Hepatocyte (in vitro differentiated cells): ENCODE results near the gene PMP22.
"Not testable (repeated sequence)": the region's sequence is repeated elsewhere in the genome, so short reads cannot be mapped to it uniquely, and the experiment has no call there.

Source experiments
- EZH2phosphoT487 ChIP-seq: fragments of 200-600 bp; sonication (generic); IDR thresholded peaks from one replicate; pipeline ENCODE4 v1.6.1; 2018; ENCODE audit warnings: antibody characterized with exemption, mild to moderate bottlenecking, low read depth, moderate library complexity; ENCODE audit not compliant: unreplicated experiment, severe bottlenecking
- TF ChIP-seq, protein P1 (sequence below): fragments of 200-600 bp; sonication (generic); IDR thresholded peaks from 2 replicates; pipeline ENCODE4 v1.5.1; 2016; ENCODE audit warnings: antibody characterized with exemption, mild to moderate bottlenecking; ENCODE audit not compliant: poor library complexity

DNA sequence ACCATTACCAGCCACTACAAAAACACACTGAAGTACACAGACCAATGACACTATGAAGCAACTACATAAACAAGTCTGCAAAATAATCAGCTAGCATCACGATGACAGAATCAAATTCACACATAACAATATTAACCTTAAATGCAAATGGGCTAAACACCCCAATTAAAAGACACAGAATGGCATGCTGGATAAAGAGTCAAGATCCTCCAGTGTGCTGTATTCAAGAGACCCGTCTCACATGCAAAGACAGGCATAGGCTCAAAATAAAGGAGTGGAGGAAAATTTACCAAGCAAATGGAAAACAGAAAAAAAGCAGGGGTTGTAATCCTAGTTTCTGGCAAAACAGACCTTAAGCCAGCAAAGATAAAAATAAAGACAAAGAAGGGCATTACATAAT lies 64.6 kb downstream of the PMP22 start:
- TF ChIP-seq, protein P1, sequence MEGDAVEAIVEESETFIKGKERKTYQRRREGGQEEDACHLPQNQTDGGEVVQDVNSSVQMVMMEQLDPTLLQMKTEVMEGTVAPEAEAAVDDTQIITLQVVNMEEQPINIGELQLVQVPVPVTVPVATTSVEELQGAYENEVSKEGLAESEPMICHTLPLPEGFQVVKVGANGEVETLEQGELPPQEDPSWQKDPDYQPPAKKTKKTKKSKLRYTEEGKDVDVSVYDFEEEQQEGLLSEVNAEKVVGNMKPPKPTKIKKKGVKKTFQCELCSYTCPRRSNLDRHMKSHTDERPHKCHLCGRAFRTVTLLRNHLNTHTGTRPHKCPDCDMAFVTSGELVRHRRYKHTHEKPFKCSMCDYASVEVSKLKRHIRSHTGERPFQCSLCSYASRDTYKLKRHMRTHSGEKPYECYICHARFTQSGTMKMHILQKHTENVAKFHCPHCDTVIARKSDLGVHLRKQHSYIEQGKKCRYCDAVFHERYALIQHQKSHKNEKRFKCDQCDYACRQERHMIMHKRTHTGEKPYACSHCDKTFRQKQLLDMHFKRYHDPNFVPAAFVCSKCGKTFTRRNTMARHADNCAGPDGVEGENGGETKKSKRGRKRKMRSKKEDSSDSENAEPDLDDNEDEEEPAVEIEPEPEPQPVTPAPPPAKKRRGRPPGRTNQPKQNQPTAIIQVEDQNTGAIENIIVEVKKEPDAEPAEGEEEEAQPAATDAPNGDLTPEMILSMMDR: not testable (repeated sequence)
- not testable (repeated sequence) for TF ChIP-seq EZH2phosphoT487
